ENCODE measurements around the gene KCNN3.

The KCNN3 gene

DNA sequence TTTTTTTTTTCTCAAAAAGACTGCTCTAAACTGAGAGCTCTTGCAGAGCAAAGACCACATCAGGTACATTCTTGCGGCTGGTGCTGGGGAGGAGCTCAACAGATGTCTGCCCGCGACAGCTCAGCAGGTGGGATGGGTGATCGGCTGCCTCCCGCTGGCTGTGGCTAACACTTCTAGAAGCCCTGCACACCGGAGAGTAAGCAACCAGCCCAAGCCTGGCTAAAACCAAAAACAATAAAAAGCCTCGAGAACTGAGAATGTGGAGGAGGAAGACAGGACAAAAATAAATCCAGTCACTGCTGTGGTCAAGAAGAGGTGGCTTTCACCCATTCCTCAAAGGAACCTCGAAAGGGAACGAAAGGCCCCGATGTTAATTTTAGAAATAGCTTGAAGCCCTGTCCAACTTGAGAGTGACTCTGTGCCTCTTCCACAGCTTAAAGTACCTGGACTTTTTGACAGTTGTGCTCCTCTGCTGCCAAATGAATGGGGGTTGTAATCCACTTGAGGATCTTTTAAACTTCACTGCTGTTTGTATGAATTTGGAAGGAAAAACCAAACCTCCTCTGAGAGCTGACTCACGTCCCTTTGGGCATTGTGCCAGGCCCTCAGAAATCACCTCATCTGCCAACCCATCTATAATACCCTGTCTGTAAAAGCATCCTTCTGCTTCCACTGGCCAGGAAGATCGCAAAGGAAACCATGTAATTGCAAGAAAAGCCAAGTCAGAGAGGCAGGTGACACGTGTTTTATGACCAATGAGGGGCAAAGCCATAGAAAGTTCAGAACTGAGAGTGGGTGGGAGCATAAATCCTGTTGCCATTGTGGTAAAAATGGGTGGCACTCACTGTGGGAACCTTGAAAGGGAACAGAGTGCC is 78.6 kb downstream of the KCNN3 start:
- peak; percentile 58 for DNase-seq

DNA sequence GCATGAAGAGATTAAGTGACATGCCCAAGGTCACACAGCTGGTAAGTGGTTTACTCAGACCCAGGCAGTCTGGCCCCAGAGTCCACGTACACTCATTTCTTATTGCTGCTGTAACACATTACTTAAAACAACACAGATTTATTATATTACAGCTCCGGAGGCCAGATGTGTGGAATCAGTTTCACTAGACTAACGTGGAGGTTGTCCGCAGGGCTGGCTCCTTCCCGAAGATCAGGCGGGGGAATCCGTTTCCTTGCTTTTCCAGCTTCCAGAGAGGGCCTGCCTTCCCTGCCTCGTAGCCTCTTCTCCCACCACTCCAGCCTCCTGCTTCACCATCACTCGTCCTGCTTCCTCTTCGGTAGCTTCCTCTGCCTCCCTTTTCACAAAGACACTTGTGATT is 81.2 kb downstream of the KCNN3 start:
- DNase-seq = no peak

DNA sequence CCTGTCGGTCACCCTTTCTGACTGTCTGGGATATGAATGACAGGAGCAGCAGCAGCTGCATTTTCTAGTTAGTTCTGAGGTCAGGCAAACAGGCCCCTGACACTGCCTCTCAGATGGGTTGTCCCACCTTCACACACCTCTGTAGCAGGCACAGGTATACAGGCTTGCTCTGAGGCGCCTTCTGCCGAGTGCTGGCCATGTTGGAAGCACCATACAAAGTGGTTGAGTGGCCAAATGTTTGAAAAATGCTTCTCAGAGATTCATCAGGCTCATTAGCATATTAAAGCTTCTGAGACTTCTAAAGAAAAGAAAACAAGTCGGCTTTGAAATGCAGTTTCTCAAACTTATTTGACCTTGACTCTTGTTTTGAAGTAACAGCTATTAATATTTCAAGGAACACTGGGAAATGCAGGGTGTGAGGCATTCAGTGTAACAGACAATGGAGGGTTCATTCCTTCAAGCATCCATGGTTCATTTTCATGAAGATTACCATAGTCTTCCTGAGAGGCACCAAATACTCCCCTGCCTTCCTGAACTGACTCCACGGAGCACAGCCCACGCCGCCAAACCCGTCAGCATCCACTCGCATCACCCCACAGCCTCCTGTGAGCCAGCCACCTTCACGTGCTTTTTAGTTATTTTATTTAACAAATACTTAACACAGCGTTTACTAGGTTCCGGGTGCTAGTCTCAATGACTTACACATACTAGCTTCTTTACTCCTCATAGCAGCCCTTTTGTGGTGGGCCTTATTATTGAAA is 81.8 kb downstream of the KCNN3 start:
- DNase-seq = no peak

DNA sequence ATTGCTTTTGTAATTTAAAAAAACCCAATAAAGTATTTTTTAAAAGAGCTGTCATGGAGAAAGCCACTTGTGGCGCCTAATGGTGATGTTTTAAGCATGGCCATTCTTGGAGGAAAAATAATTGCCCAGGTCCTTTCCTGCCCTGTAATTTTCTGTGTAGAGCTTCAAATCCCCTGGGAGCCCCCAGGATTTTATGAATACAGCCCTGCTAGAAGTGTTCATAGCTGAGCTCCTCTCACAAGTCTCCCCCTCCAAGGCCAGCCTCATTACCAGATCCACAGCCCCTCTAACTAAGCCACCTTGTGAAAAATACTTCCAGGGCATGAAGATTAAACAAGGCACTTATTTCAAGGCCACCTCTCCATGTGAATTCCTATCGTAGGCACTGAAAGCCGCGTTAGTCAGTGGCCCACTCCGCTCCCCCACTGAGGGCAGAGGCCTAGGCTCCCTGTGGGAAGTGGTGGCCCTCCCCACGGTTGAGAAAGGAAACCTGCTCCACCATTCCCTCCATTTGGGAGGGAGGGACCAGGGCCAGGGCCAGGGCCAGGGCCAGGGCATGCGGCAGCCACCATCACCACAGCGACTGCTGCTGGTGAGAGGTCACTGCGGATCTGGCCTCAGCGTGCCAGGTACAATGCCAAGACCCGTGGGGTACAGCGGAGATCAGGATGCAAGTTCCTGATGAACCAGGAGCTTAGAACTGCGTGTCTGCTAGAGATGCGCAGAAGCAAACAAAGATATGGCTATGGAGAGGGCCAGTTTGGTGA is 83.1 kb downstream of the KCNN3 start:
- no peak for DNase-seq

DNA sequence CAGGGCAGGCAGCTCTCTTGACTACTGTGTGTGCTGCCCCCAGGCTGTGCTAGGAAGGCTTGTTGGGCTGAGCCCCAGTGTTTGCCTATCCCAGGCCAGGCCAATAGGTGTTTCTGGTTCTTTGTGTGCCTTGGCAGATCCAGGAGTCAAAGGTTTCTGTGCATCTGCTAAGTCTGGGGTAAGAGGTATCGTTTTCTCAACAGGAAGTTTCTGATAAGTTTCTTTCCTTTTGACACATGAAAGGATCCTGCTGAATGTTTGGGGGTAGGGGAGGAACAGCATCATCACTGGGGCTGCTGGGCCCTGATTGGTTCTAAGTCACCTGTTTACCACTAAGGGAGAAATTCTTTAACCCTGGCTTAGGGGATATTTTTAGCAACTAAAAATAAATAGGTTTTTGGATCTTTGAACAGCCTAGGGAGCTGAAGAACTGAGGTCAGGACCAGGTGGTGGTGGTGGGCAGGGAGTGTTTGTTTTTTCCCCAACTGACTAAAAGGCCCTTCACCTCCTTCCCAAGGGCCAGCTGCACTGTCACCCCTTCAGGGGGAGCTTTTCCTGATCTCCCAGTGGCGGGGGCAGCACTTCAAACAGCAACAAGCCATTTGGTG is 85.1 kb downstream of the KCNN3 start:
- no peak for DNase-seq

DNA sequence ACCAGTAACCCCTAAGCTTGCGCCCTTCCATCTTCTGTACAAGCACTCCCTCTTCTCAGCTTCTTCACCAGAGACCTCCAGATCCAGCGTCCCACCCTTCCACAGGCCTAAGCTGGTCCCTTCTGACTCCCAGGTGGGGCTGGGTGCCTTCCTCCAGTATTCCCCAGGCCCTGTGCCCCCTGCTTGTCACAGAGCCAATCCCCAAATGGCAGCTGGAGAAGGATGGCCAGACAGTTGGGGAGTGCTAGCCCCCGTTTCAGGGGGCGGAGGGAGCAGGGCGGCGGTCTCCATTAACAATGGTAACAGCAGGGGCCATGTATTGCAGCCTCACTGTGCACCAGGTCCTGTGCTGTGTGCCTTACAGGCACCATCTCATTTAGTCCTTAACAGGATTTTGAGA is 85.7 kb downstream of the KCNN3 start:
- no peak for DNase-seq

DNA sequence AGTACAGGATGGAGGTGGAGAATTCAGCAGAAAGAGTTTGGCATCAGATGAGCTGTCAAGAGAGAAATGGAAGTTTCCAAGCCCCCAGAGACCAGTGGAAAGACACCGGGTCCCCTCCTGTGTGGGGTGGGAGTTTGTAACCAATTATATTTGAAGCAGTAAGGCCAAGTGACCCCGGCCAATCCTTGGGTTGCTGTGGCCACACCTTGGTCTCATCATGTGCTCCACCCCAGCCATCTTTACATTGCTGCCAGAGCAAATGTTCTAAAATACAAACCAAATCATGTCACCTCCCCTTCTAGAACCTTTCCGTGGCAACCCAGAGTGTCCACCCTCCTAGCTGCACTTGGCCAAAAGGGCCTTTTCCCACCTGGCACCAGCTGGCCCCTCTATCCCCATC is 86.1 kb downstream of the KCNN3 start:
- DNase-seq = no peak

DNA sequence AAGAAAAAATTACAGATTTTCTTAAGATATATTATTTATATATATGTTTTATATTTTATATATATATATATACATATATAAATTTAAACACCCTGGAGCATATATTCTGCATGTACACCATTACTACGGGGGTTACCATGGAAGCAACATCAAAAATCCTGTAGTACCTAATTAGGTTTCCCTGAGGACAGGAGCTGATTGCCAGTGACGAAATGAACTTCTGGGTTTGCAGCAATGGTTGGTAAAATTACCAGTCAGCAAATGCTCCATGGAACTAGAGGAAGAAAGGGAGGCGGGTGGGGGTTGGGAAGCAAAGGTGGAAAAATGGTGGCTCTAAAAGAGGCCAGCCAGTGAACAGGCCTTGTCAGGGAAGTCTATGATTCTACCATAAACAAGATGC is 89.5 kb downstream of the KCNN3 start:
- no peak for DNase-seq

DNA sequence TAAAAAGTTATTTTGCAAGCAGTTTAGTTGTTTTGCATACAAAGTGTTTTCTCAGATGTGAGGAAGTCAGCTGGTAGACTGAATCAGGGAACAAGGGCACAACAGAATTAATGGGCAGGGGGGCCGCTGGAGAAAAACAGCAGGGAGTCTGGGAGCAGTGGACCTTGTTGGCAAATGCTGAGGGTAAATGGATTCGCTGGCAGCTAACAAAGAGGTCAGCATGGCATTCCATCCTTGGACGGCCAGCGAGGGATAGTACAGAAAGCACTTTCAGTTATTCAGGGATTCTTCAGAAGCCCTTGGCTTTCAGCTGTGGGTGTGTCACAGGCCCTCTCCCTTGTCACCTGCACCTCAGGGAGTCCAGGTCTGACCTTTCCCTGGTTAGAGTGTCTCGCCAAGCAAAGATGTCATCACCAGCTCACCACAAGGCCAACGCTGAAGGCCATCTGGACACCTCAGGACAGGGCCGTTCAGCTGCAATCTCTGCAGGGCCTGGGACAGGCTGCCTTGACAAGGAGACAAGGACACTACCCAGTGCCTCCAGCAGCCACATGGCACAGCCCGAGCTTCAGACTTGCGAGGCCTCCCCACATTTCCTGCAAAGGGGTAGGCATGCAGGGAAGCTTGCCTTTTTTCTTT is 90.4 kb downstream of the KCNN3 start:
- no peak for DNase-seq

DNA sequence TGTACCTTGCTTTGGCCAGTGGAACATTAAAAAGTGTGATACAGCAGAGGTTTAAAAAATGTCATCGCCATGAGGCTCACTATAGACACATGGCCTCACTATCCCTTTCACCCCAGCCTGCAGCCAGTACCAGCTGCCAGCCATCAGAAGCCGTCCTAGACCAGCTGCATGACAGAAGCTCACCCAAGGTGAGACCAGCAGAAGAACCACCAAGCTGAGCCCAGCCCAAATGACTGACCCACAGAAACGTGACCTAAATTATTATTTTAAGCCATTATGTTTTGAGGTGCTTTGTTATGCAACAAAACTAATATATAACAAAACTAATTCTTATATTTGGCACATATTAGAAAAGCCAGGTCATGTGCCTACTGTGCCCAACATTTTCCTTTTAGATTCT is 91.1 kb downstream of the KCNN3 start:
- no peak for DNase-seq

DNA sequence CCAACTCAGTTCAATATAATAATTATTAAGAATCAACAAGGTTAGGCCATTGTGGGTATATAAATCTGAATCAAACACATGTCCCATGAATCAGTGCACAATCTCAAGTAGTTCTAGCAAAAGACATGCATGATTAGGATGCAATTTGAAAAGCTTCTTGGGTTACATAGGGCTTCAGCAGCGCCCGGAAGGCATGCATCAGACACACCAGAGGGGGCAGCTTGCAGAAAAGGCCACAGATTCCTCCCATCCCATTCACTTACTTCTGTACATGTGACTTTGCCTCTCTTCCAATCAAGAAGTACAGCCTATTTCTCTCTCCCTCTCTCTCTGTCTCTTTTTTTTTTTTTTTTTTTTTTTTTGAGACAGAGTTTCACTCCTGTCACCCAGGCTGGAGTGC is 91.8 kb downstream of the KCNN3 start:
- no peak for DNase-seq

DNA sequence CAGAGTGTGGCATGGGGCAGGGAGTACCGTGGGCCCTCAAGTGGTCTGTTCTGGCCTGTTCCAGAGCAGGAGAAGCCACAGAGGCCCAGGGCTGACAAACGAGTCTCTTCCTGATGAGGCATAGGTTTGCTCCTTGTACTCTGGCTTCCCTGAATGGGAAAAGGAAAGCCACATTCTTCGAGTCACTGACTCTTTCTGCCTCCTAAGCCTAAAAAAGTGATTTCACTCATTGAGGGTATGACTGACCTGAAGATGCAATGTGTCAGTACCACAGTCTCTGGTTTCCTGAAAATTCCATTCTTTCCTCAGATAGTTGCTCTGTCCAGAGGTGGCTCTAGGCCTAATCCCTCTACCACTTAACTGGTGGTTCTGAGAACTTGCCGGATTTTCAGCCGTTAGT is 92.3 kb downstream of the KCNN3 start:
- DNase-seq = no peak

DNA sequence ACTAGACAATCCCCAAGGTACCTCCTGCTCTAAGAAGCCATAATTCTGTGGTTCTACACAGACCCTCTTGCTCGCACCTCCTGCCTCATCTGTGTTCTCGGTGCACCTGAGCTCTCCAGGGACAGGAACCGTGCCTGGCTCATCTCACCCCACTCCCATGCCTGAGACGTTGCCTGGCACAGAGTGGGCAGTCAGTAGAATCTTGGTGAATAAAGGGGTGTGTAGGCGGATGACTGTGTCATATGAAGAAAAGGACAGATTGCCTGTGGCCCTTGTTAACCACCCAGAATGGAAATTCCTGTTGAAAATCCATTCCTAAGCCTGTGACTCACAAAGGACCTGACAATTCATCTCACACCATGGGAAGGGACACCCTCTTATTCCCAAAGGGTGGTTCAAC is 92.9 kb downstream of the KCNN3 start:
- no peak for DNase-seq

DNA sequence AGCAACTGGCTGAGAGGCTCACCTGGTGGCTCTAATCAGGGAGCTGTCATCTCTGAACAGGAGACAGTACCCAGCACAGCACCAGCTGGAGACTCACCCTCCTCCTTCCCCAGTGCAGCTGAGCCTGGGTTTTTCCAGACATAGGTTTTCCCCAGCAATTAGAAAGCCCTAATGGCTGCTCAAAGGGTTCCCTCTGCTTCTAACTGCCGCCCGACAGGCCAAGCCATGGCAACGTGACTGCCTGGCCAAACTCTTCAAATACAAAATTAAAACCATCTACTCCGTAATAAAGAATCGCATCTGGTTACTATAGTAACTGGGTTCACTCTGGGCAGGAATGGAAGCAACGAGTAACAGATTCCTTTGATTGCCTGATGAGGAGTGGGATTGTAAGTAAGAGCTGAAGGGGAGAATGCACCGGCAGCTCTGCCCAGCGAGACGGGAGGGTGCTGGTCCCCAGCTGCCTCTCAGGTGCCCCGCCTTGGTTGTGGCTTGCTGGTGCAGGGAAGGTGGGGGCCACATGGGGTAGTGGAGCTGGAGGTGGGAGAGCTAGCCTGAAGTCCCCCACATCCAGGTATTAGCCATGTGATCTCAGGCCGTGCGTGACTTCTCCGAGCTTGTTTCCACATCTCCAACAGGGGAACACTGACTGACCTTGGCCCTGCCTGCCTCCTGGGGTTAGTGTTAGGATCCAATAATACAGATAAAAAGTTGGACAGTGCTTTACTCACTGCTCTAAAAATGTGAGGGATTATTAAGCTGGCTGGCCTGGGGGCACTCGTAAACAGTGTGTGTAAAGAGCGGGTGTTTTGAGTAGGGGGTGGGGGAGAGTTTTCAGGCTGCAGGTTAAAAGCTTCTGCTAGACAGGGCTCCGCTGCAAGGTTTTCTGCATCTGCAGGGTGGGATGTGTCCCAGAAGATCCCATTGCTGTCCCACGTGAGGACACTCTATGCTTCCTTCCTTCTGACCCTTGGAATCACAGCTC is 94.2 kb downstream of the KCNN3 start:
- no peak for DNase-seq

DNA sequence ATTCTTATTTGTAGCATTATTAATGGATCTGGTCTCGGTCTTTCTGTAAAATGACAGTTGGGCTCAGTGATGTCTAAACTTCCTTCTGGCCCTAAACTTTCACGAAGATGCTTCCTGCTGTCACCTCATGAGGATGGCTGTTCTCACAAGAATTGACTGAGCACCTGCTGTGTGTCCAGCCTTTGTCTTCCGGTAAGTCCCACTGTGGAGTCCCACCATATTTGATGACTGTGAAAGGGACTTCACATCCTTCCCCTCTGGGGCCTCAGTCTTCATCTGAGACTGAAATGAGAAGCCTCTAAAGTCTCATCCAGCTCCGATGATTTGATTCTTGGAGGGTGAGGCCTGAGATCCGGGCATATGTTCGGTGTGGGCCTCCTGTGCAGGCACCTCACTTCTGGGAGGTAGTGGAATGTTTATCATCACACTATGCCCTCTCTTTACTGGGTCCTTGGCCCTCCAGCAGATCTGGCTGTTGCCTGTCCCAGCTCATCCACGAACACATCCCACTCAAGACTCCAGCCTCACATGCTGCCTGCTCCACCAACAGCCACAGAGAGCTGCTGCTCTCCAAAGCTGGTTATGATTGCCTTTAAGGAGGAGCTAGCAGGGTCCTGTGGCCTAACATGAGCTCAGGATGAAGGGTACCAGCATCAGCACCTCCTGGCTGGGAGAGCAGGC is 95.8 kb downstream of the KCNN3 start:
- DNase-seq = no peak

DNA sequence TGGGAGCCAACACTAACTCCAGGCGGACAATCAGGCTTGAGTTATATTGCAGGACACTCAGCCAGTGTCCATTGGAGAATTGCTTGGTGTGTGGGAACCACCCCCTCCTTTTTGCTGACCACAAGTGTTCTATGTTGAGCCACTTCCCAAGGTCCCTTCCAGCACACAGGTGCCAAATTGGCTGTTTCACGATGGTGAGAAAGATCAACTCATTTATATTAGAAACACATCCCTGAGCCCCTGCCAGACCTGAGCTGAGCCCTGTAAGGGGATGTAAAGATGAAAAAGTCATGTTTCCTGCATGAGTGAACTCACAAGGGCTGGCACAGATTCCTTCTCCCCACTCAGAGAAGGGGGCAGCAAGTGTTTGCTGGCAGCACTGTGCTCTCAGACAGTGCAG is 96.5 kb downstream of the KCNN3 start:
- DNase-seq = no peak

DNA sequence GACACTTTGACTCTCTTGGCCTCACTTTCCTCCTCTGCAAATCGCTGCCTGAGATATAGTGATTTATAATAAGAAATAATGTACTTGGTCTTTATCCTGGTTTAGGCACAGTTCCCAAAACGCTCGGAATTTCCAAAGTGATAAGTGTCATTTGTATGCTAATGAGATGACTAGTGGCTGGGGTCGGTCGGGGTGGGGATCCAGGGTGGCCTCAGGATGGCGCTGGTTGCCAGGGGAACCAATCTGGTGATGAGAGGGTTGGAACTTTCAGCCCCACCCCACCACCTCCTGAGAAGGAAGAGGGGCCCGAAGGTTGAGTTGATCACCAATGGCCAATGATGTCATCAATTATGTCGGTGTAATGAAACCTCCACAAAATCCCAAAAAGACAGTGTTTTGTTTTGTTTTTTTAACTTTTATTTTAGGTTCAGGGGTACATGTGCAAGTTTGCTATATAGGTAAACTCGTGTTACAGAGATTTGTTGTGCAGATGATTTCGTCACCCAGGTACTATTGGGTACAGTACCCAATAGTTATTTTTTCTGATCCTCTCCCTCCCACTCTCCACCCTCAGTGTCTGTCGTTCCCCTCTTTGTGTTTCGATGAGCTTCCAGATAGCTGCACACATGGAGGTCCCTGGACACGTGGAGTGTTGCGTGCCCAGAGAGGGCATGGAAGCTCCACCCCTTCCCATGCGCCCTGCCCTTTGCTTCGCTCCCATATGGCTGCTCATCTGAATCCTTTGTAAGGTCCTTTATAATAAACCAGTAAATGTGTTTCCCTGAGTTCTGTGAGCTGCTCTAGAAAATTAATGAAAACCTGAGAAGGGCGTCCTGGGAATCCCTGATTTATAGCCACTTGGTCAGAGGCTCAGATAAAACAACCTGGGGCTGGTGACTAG is 97.2 kb downstream of the KCNN3 start:
- DNase-seq = no peak

DNA sequence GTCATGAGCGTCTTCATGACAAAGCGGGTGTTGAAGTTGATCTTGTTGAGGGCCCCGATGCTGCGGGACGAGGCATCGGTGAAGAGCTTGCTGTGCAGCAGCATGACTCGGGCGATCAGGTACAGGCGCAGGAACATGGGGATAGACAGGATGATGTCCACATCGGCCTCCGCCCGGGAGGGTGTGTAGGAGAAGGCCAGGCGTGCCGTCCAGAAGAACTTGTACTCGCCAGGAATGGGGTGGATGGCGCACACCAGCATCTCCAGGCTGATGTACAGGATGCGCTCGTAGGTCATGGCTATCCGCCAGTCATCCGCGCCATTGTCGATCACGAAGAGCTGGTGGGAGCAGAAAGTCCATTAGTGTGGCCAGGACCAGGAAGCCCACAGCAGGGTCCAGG is 98.0 kb downstream of the KCNN3 start:
- no peak for DNase-seq

DNA sequence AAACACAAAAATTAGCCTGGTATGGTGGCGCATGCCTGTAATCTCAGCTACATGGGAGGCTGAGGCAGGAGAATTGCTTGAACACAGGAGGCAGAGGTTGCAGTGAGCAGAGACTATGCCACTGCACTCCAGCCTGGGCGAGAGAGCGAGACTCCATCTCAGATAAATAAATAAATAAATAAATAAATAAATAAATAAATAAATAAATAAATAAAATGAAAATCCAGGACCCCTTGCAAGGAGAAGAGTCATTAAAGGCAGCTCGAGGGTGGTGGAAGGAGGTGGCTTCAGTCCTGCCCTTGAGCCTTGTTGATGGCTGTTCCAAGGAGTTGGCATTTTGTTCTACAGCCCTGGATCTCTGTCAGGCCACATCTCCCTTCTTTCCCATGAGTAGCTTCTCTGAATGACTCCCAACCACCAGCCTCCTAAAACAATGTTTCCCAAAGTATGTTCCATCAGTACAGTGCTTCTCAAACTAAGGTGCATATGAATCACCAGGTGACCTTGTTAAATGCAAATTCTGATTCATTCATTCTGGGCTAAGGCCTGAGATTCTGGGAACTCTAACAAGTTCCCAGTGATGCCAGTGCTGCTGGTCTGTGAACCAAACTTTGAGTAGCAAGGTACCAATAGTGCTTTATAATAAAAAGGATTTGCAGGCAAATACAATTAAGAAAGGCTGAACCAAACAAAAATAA is 99.0 kb downstream of the KCNN3 start:
- DNase-seq = no peak
